ENCODE measurements around the gene AP3B1.
"Not testable (repeated sequence)": the region's sequence is repeated elsewhere in the genome, so short reads cannot be mapped to it uniquely, and the experiment has no call there.

The AP3B1 gene

GRCh38 chr5:78204241-78204640 lies 90.3 kb downstream of the AP3B1 start:
- peaks cover 2% of the 10 kb centered on the region for H3K4me1 ChIP-seq
- peaks cover 2% of the 10 kb centered on the region for H3K79me2 ChIP-seq
- no peak overlapping the region for H3K4me3 ChIP-seq (ENCODE audit: low read depth, low read length)
- H3K36me3 ChIP-seq (ENCODE audit: control insufficient read depth, insufficient read depth, low read length) = no peaks in the 10 kb centered on the region
- no peak overlapping the region for H2AFZ ChIP-seq
- no peaks in the 10 kb centered on the region for H3K9me3 ChIP-seq (ENCODE audit: control insufficient read depth, low read length)
- H3K9ac ChIP-seq = no peak overlapping the region
- no peak for TF ChIP-seq CTCF (IDR thresholded peaks at IDR 0.05)
- no peak overlapping the region for H3K27ac ChIP-seq
- H3K27me3 ChIP-seq (ENCODE audit: control insufficient read depth, insufficient read depth, low read length) = no peaks in the 10 kb centered on the region
- no peak overlapping the region for H3K4me2 ChIP-seq (ENCODE audit: low read length)

- no peak overlapping the region for H3K9ac ChIP-seq
- no peak overlapping the region for H3K27ac ChIP-seq
- H3K4me2 ChIP-seq (ENCODE audit: low read length) = no peak overlapping the region
- H2AFZ ChIP-seq = no peak overlapping the region
- no peaks in the 10 kb centered on the region for H3K36me3 ChIP-seq (ENCODE audit: control insufficient read depth, insufficient read depth, low read length)
- no peaks in the 10 kb centered on the region for H3K9me3 ChIP-seq (ENCODE audit: control insufficient read depth, low read length)
- H3K27me3 ChIP-seq (ENCODE audit: control insufficient read depth, insufficient read depth, low read length) = no peaks in the 10 kb centered on the region
- H3K79me2 ChIP-seq = peaks cover 2% of the 10 kb centered on the region
- H3K4me1 ChIP-seq = no peaks in the 10 kb centered on the region
- H3K4me3 ChIP-seq (ENCODE audit: low read depth, low read length) = no peak overlapping the region
- no peak for TF ChIP-seq CTCF (IDR thresholded peaks at IDR 0.05)
Observed at GRCh38 chr5:78203815-78204214, 90.7 kb downstream of the AP3B1 start.

GRCh38 chr5:78190402-78190801 lies 104.1 kb downstream of the AP3B1 start:
- Histone ChIP-seq H3K9ac (no peak overlapping the region), H2AFZ (no peak overlapping the region), H3K4me2 (ENCODE audit: low read length) (no peak overlapping the region), H3K27ac (no peak overlapping the region), H3K4me3 (ENCODE audit: low read depth, low read length) (no peak overlapping the region), H3K4me1 (no peaks in the 10 kb centered on the region), H3K9me3 (ENCODE audit: control insufficient read depth, low read length) (no peaks in the 10 kb centered on the region), H3K27me3 (ENCODE audit: control insufficient read depth, insufficient read depth, low read length) (no peaks in the 10 kb centered on the region), H3K36me3 (ENCODE audit: control insufficient read depth, insufficient read depth, low read length) (no peaks in the 10 kb centered on the region), H3K79me2 (no peaks in the 10 kb centered on the region)
- no peak for TF ChIP-seq CTCF (IDR thresholded peaks at IDR 0.05)

GRCh38 chr5:78188681-78189080 lies 105.8 kb downstream of the AP3B1 start:
- not testable (repeated sequence) for H3K9me3 ChIP-seq (ENCODE audit: control insufficient read depth, low read length); H3K4me2 ChIP-seq (ENCODE audit: low read length); H3K4me3 ChIP-seq (ENCODE audit: low read depth, low read length); H2AFZ ChIP-seq; H3K9ac ChIP-seq; H3K36me3 ChIP-seq (ENCODE audit: control insufficient read depth, insufficient read depth, low read length); H3K79me2 ChIP-seq; H3K4me1 ChIP-seq; H3K27ac ChIP-seq; H3K27me3 ChIP-seq (ENCODE audit: control insufficient read depth, insufficient read depth, low read length)

- no peak overlapping the region for H3K9ac ChIP-seq
- H3K4me1 ChIP-seq = no peaks in the 10 kb centered on the region
- no peak for TF ChIP-seq CTCF (IDR thresholded peaks at IDR 0.05)
- no peak overlapping the region for H3K4me3 ChIP-seq (ENCODE audit: low read depth, low read length)
- peaks cover 2% of the 10 kb centered on the region for H3K79me2 ChIP-seq
- no peak overlapping the region for H2AFZ ChIP-seq
- H3K36me3 ChIP-seq (ENCODE audit: control insufficient read depth, insufficient read depth, low read length) = no peaks in the 10 kb centered on the region
- no peaks in the 10 kb centered on the region for H3K9me3 ChIP-seq (ENCODE audit: control insufficient read depth, low read length)
- H3K27me3 ChIP-seq (ENCODE audit: control insufficient read depth, insufficient read depth, low read length) = no peaks in the 10 kb centered on the region
- no peak overlapping the region for H3K4me2 ChIP-seq (ENCODE audit: low read length)
- H3K27ac ChIP-seq = no peak overlapping the region
Observed at GRCh38 chr5:78187172-78187571, 107.3 kb downstream of the AP3B1 start.

Data from parathyroid adenoma (tissue), 2 donors.